GM20000 (cell line): Measurements from ENCODE around the gene GLRX5.
A peak's percentile ranks its signal among the peaks of the same experiment; 100 is the strongest.
"Not testable (repeated sequence)": the region's sequence is repeated elsewhere in the genome, so short reads cannot be mapped to it uniquely, and the experiment has no call there.

Experiments used
- DNase-seq: peaks from one replicate; pipeline ENCODE4 v3.0.0; 2012; ENCODE audit warnings: low spot score
- CTCF ChIP-seq: IDR thresholded peaks from 2 replicates; pipeline ENCODE4 v1.5.1; 2012; ENCODE audit warnings: mild to moderate bottlenecking, control low read depth; ENCODE audit errors: extremely low read depth, missing control alignments

GLRX5 gene

GRCh38 chr14:95573313-95573712 is 38.5 kb downstream of the GLRX5 start:
- no peak for DNase-seq
- no peak for TF ChIP-seq CTCF

- DNase-seq: no peak
- no peak for TF ChIP-seq CTCF
Measured at GRCh38 chr14:95575840-95576473, 41.1 kb downstream of the GLRX5 start.

GRCh38 chr14:95577067-95577800 is 42.4 kb downstream of the GLRX5 start:
- TF ChIP-seq CTCF: no peak
- peak; percentile 72 for DNase-seq

- no peak for TF ChIP-seq CTCF
- DNase-seq: peak; percentile 21
Measured at GRCh38 chr14:95577870-95578269, 43.0 kb downstream of the GLRX5 start.

GRCh38 chr14:95583836-95584617 is 49.2 kb downstream of the GLRX5 start:
- not testable (repeated sequence) for DNase-seq

GRCh38 chr14:95585953-95586620 is 51.2 kb downstream of the GLRX5 start:
- DNase-seq: no peak
- no peak for TF ChIP-seq CTCF

GRCh38 chr14:95591182-95591581 is 56.3 kb downstream of the GLRX5 start:
- not testable (repeated sequence) for DNase-seq
